ENCODE measurements around the gene CPA3.

CPA3 gene

GRCh38 chr3:148865049-148865448 is at the start of gene CPA3:
TSS of gene CPA3 (plus strand) at chr3:148865296. CDS start at chr3:148865308, 12 bp downstream.
- DNase-seq (ENCODE audit: insufficient read length, low spot score) (no peak), FAIRE-seq (no peak)
- no peak for TF ChIP-seq POLR2A (IDR thresholded peaks at IDR 0.05; ENCODE audit: low read depth, low read length)

- TF ChIP-seq POLR2A (IDR thresholded peaks at IDR 0.05; ENCODE audit: low read depth, low read length) = no peak
- FAIRE-seq (peak; percentile 23), DNase-seq (ENCODE audit: insufficient read length, low spot score) (no peak)
Measured at GRCh38 chr3:148815316-148816110, 49.6 kb upstream of the CPA3 start.

- FAIRE-seq (no peak), DNase-seq (ENCODE audit: insufficient read length, low spot score) (no peak)
- no peak for TF ChIP-seq POLR2A (IDR thresholded peaks at IDR 0.05; ENCODE audit: low read depth, low read length)
Measured at GRCh38 chr3:148816427-148816826, 48.7 kb upstream of the CPA3 start.

- TF ChIP-seq POLR2A (IDR thresholded peaks at IDR 0.05; ENCODE audit: low read depth, low read length) = no peak
- FAIRE-seq (no peak), DNase-seq (ENCODE audit: insufficient read length, low spot score) (no peak)
Measured at GRCh38 chr3:148816981-148817525, 48.0 kb upstream of the CPA3 start.

GRCh38 chr3:148820361-148821245 is 44.5 kb upstream of the CPA3 start:
- TF ChIP-seq POLR2A (IDR thresholded peaks at IDR 0.05; ENCODE audit: low read depth, low read length) = no peak
- no peak for DNase-seq (ENCODE audit: insufficient read length, low spot score)
- no peak for FAIRE-seq

GRCh38 chr3:148823026-148823425 is 42.1 kb upstream of the CPA3 start:
- FAIRE-seq = no peak

GRCh38 chr3:148825476-148825875 is 39.6 kb upstream of the CPA3 start:
- no peak for TF ChIP-seq POLR2A (IDR thresholded peaks at IDR 0.05; ENCODE audit: low read depth, low read length)
- DNase-seq (ENCODE audit: insufficient read length, low spot score) (no peak), FAIRE-seq (no peak)

More at GRCh38 chr3:148823026-148823425, 42.1 kb upstream of the CPA3 start:
- no peak for TF ChIP-seq POLR2A (IDR thresholded peaks at IDR 0.05; ENCODE audit: low read depth, low read length)
- DNase-seq (ENCODE audit: insufficient read length, low spot score) = no peak

GRCh38 chr3:148827585-148827984 is 37.5 kb upstream of the CPA3 start, which contains the start of gene CPB1:
TSS of gene CPB1 (plus strand) at chr3:148827811. CDS start at chr3:148827824, 13 bp downstream.
- no peak for TF ChIP-seq POLR2A (IDR thresholded peaks at IDR 0.05; ENCODE audit: low read depth, low read length)
- DNase-seq (ENCODE audit: insufficient read length, low spot score) (no peak), FAIRE-seq (no peak)

- FAIRE-seq (no peak), DNase-seq (ENCODE audit: insufficient read length, low spot score) (no peak)
- TF ChIP-seq POLR2A (IDR thresholded peaks at IDR 0.05; ENCODE audit: low read depth, low read length) = no peak
Measured at GRCh38 chr3:148828136-148828690, 36.9 kb upstream of the CPA3 start.

GRCh38 chr3:148829926-148830325 is 35.2 kb upstream of the CPA3 start:
- DNase-seq (ENCODE audit: insufficient read length, low spot score) (no peak), FAIRE-seq (no peak)
- no peak for TF ChIP-seq POLR2A (IDR thresholded peaks at IDR 0.05; ENCODE audit: low read depth, low read length)

GRCh38 chr3:148833223-148833622 is 31.9 kb upstream of the CPA3 start:
- FAIRE-seq (no peak), DNase-seq (ENCODE audit: insufficient read length, low spot score) (no peak)
- TF ChIP-seq POLR2A (IDR thresholded peaks at IDR 0.05; ENCODE audit: low read depth, low read length) = no peak

GRCh38 chr3:148839805-148840204 is 25.3 kb upstream of the CPA3 start:
- TF ChIP-seq POLR2A (IDR thresholded peaks at IDR 0.05; ENCODE audit: low read depth, low read length) = no peak
- DNase-seq (ENCODE audit: insufficient read length, low spot score) (no peak), FAIRE-seq (no peak)

- no peak for FAIRE-seq
Measured at GRCh38 chr3:148840451-148840850, 24.6 kb upstream of the CPA3 start.

More at GRCh38 chr3:148840451-148840850, 24.6 kb upstream of the CPA3 start:
- no peak for TF ChIP-seq POLR2A (IDR thresholded peaks at IDR 0.05; ENCODE audit: low read depth, low read length)
- DNase-seq (ENCODE audit: insufficient read length, low spot score) = no peak

Measured in H54 (cell line).